Measurements from ENCODE around the gene APP. TPM values are rescaled to one million over a fixed set of nuclear protein-coding genes. Genes with fewer than 3 reads are reported as not detected.

Gene APP
- total RNA-seq, 3 donors from 2014 or later: 270 to 546 (median 383) TPM

- H3K27ac ChIP-seq: no peak overlapping the region
- DNase-seq (ENCODE audit: low spot score in 2 of 2): no peak
- no peaks in the 10 kb centered on the region for H3K36me3 ChIP-seq
- no peak for TF ChIP-seq CTCF (IDR thresholded peaks at IDR 0.05)
- TF ChIP-seq POLR2A (IDR thresholded peaks at IDR 0.05): no peak
- TF ChIP-seq POLR2AphosphoS5 (IDR thresholded peaks at IDR 0.05): no peak
- no peak overlapping the region for H3K4me3 ChIP-seq
- H3K9me3 ChIP-seq: no peaks in the 10 kb centered on the region
- H3K4me1 ChIP-seq: peaks cover 0 to under 1% of the 10 kb centered on the region in 2 donors
- H3K27me3 ChIP-seq: no peaks in the 10 kb centered on the region
- intact Hi-C loops (cut with DNase I; ENCODE audit: low total_unique reads): no loop called here
These were observed 59.9 kb downstream of the APP start for GRCh38 chr21:26110715-26111114.

- intact Hi-C loops (cut with DNase I; ENCODE audit: low total_unique reads): no loop called here
- TF ChIP-seq POLR2AphosphoS5 (IDR thresholded peaks at IDR 0.05) (no peak), POLR2A (IDR thresholded peaks at IDR 0.05) (no peak), CTCF (IDR thresholded peaks at IDR 0.05) (no peak)
- Histone ChIP-seq H3K9me3 (no peaks in the 10 kb centered on the region), H3K36me3 (no peaks in the 10 kb centered on the region), H3K4me1 (no peaks in the 10 kb centered on the region), H3K4me3 (no peak overlapping the region), H3K27me3 (no peaks in the 10 kb centered on the region), H3K27ac (no peak overlapping the region)
- DNase-seq (ENCODE audit: low spot score in 2 of 2): no peak
These were observed 63.1 kb downstream of the APP start for GRCh38 chr21:26107429-26107828.

GRCh38 chr21:26106562-26106961 is 64.0 kb downstream of the APP start:
- Histone ChIP-seq H3K36me3 (no peaks in the 10 kb centered on the region), H3K27me3 (no peaks in the 10 kb centered on the region), H3K4me3 (no peak overlapping the region), H3K4me1 (no peaks in the 10 kb centered on the region), H3K9me3 (no peaks in the 10 kb centered on the region), H3K27ac (peak overlapping the region in 1 of 2 donors; percentile 7)
- intact Hi-C loops (cut with DNase I; ENCODE audit: low total_unique reads): no loop called here
- no peak for TF ChIP-seq CTCF (IDR thresholded peaks at IDR 0.05)
- DNase-seq (ENCODE audit: low spot score in 2 of 2): no peak

GRCh38 chr21:26105819-26106218 is 64.8 kb downstream of the APP start:
- Histone ChIP-seq H3K27me3 (no peaks in the 10 kb centered on the region), H3K9me3 (no peaks in the 10 kb centered on the region), H3K36me3 (no peaks in the 10 kb centered on the region), H3K4me1 (no peaks in the 10 kb centered on the region), H3K4me3 (no peak overlapping the region), H3K27ac (no peak overlapping the region)
- no peak for DNase-seq (ENCODE audit: low spot score in 2 of 2)
- TF ChIP-seq POLR2A (IDR thresholded peaks at IDR 0.05) (no peak), POLR2AphosphoS5 (IDR thresholded peaks at IDR 0.05) (no peak), CTCF (IDR thresholded peaks at IDR 0.05) (no peak)
- intact Hi-C loops (cut with DNase I; ENCODE audit: low total_unique reads): no loop called here

GRCh38 chr21:26100573-26100972 is 70.0 kb downstream of the APP start:
- no peaks in the 10 kb centered on the region for H3K36me3 ChIP-seq
- DNase-seq (ENCODE audit: low spot score in 2 of 2): no peak
- H3K4me3 ChIP-seq: no peak overlapping the region
- H3K9me3 ChIP-seq: no peaks in the 10 kb centered on the region
- H3K27me3 ChIP-seq: no peaks in the 10 kb centered on the region
- no peak for TF ChIP-seq POLR2A (IDR thresholded peaks at IDR 0.05)
- no peak for TF ChIP-seq POLR2AphosphoS5 (IDR thresholded peaks at IDR 0.05)
- no peak for TF ChIP-seq CTCF (IDR thresholded peaks at IDR 0.05)
- intact Hi-C loops (cut with DNase I; ENCODE audit: low total_unique reads): no loop called here
- no peak overlapping the region for H3K27ac ChIP-seq
- no peaks in the 10 kb centered on the region for H3K4me1 ChIP-seq

Measured in breast epithelium (tissue), 4 donors.